ENCODE results near the gene PUS1. TPM values are rescaled to one million over a fixed set of nuclear protein-coding genes. Genes with fewer than 3 reads are reported as not detected.
"Not testable (repeated sequence)": the region's sequence is repeated elsewhere in the genome, so short reads cannot be mapped to it uniquely, and the experiment has no call there.

The PUS1 gene
- total RNA-seq, 1 donor from 2014 or later, result 60.3 TPM

DNA sequence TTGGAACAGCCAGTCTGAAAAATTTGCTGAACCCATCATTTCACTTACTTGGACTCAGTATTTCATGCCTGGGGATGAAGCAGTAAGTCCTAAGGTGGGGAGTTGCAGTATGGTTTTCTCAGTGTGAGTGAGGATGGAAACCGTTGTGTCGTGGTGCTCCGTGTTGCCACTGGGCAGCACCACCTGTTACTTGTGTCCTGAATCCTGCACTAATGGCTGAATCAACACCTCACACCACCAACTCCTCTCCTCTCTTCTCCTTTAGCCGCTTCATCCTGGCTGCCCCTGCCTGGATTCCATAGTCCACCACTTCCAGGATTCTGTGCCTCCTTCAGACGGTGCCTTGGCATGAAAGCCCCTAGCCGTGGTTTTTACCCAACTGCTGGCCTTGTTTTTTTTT, 17.7 kb downstream of the PUS1 start:
- no peak overlapping the region for H3K4me3 Mint-ChIP-seq
- no peak overlapping the region for H3K27ac Mint-ChIP-seq
- intact Hi-C loops (cut with micrococcal nuclease), result no loop called here
- ATAC-seq (ENCODE audit: low read depth), result no peak
- no peak for DNase-seq
- TF ChIP-seq CTCF (IDR thresholded peaks at IDR 0.05), result no peak
- H3K9me3 Mint-ChIP-seq, result no peaks in the 10 kb centered on the region
- peaks cover 22% of the 10 kb centered on the region for H3K4me1 Mint-ChIP-seq
- H3K27me3 Mint-ChIP-seq, result no peaks in the 10 kb centered on the region
- ChIA-PET CTCF (no interaction called here), POLR2A (no interaction called here)
- peaks cover 25% of the 10 kb centered on the region for H3K36me3 Mint-ChIP-seq (ENCODE audit: low read depth)

DNA sequence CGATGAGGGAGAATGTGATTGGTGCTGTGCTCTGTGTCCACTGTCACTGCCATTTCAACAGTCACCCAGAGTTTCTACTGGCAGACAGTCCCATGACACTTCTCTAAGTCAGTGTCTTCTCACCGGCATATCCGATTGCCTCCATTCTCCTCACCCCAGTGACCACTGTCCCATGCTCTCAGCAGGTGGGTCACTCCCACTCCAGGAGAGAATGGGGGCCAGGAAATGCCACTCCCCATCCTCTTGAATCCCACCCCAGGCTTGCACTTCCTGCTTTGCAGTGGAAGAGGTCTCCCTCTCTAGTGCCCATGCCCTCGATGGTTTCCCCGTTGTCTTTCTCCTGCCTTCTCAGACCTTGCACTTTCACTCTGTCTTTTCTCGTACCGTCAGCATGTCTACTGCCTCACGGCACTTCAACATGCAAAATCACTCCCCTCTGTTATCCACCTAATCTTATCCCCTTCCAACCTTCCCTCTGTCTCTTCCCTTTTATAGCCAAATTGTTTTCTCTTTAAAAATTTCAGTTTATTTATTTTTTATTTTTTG, 18.5 kb downstream of the PUS1 start:
- Mint-ChIP-seq H3K4me1 (peaks cover 24% of the 10 kb centered on the region), H3K27me3 (no peaks in the 10 kb centered on the region), H3K9me3 (no peaks in the 10 kb centered on the region), H3K4me3 (no peak overlapping the region), H3K27ac (no peak overlapping the region), H3K36me3 (ENCODE audit: low read depth) (peaks cover 21% of the 10 kb centered on the region)
- intact Hi-C loops (cut with micrococcal nuclease), result no loop called here
- POLR2A ChIA-PET, result no interaction called here
- DNase-seq, result no peak
- ATAC-seq (ENCODE audit: low read depth), result no peak
- no peak for TF ChIP-seq CTCF (IDR thresholded peaks at IDR 0.05)
- CTCF ChIA-PET, result no interaction called here

- DNase-seq (no peak), ATAC-seq (ENCODE audit: low read depth) (no peak)
- H3K4me1 Mint-ChIP-seq, result peaks cover 31% of the 10 kb centered on the region
- H3K4me3 Mint-ChIP-seq, result no peak overlapping the region
- no peaks in the 10 kb centered on the region for H3K9me3 Mint-ChIP-seq
- intact Hi-C loops (cut with micrococcal nuclease), result no loop called here
- POLR2A ChIA-PET, result no interaction called here
- H3K27me3 Mint-ChIP-seq, result no peaks in the 10 kb centered on the region
- H3K36me3 Mint-ChIP-seq (ENCODE audit: low read depth), result peaks cover 17% of the 10 kb centered on the region
- CTCF ChIA-PET, result no interaction called here
- TF ChIP-seq CTCF (IDR thresholded peaks at IDR 0.05), result no peak
- peak overlapping the region; percentile 61 for H3K27ac Mint-ChIP-seq
Measured at GRCh38 chr12:131948166-131948712, 19.2 kb downstream of the PUS1 start.

DNA sequence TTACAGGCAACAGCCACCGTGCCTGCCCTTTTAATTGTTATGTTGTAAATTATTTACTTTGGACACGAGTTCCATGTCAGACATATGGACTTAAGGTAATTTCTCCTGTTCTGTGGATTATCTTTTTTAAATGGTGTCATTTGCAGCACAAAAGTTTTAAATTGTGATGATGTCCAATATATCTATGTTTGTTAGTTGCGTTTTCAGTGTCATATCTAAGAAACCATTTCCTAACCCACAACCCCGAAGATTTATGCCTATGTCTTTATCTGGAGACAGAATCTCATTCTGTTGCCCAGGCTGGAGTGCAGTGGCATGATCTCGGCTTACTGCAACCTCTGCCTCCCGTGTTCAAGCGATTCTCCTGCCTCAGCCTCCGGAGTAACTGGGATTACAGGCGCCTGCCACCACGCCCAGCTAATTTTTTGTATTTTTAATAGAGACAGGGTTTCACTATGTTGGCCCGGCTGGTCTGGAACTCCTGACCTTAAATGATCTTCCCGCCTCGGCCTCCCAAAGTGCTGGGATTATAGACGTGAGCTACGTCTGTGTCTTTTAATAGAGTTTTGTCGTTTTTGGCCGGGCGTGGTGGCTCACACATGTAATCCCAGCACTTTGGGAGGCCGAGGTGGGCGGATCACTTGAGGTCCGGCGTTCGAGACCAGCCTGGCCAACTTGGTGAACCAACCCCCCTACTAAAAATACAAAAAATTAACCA, 19.8 kb downstream of the PUS1 start:
- Mint-ChIP-seq H3K4me1 (peaks cover 32% of the 10 kb centered on the region), H3K27ac (peak overlapping the region; percentile 61), H3K36me3 (ENCODE audit: low read depth) (peaks cover 14% of the 10 kb centered on the region), H3K4me3 (peak overlapping the region; percentile 79)
- intact Hi-C loops (cut with micrococcal nuclease), result loop anchor here (1.0 kb wide), 6 partner anchors 20 to 173 kb away; partner anchors contain the start of genes PUS1 and ULK1
- H3K9me3 Mint-ChIP-seq; DNase-seq; H3K27me3 Mint-ChIP-seq; ATAC-seq (ENCODE audit: low read depth): not testable (repeated sequence)
- POLR2A ChIA-PET, result interaction anchor here (0.6 to 1.9 kb wide), 8 partner anchors 20 to 238 kb away, joined by 3 to 23 read pairs (median 4); partner anchors contain the start of genes PUS1 and SFSWAP
- CTCF ChIA-PET, result interaction anchor here (1.0 to 1.4 kb wide), 2 partner anchors 113 to 194 kb away, joined by 3 to 4 read pairs; no protein-coding TSS in a partner anchor

DNA sequence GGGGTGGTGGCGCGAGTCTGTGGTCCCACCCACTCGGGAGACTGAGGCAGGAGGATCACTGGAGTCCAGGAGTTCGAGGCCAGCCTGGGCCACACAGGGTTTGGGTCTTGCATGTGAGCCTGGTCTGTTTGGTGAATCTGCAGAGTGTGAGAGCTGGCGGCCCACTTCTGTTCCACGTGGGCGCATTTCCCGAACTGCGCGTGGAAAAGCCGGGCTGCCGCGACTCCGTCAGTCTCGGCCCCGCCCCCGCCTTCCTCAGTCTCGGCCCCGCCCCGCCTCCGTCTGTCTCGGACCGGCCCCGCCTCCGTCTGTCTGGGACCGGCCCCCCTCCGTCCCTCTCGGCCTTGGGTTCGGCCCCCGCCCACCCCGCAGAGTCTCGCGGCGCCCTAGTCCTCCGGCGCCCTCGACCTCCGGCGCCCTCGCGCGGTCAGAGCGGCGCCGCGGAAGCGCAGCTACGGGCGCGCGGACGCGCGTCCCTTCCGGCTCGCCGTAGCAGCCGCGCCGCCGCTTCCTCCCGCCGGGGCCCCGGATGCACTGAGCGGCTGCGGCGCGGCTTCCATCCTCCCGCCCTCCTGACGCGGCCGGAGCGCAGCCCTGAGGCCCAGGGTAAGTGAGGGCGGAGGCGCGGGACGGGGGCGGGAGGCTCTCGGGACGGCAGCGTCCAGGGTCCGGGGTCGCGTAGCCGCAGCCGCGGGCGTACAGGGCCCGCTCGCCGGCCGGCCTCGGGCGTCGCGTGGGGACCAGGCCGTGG, 20.5 kb downstream of the PUS1 start, which contains the start of gene EP400:
Gene EP400, plus strand, starts transcription at position 512 of the 751 bp plus-strand sequence. CDS start 10,678 bp downstream, outside the sequence.
- Mint-ChIP-seq H3K4me1 (peaks cover 32% of the 10 kb centered on the region), H3K27ac (peak within 1 kb of the TSS; percentile 80), H3K27me3 (no peaks in the 10 kb centered on the region), H3K36me3 (ENCODE audit: low read depth) (peaks cover 9% of the 10 kb centered on the region), H3K4me3 (peak within 1 kb of the TSS; percentile 93), H3K9me3 (no peaks in the 10 kb centered on the region)
- intact Hi-C loops (cut with micrococcal nuclease), result loop anchor here (1.0 kb wide), 7 partner anchors 20 to 239 kb away; partner anchors contain the start of genes PUS1 and ULK1
- ChIA-PET CTCF (interaction anchor here (1.0 to 1.4 kb wide), 2 partner anchors 114 to 194 kb away, joined by 3 to 4 read pairs; no protein-coding TSS in a partner anchor), POLR2A (interaction anchor here (0.6 to 1.9 kb wide), 10 partner anchors 21 to 1033 kb away, joined by 3 to 23 read pairs (median 4); partner anchors contain the start of genes PUS1 and SFSWAP)
- ATAC-seq (ENCODE audit: low read depth) (peak; percentile 97), DNase-seq (peak; percentile 92)
- no peak for TF ChIP-seq CTCF (IDR thresholded peaks at IDR 0.05)
